Osteocyte (in vitro differentiated cells): ENCODE measurements around the gene TNFAIP2. TPM values are rescaled to one million over a fixed set of nuclear protein-coding genes. Genes with fewer than 3 reads are reported as not detected.

Experiments used
- DNase-seq: peaks from one replicate; pipeline ENCODE4 v3.0.0; 2021; ENCODE audit warnings: mixed read lengths; ENCODE audit not compliant: unreplicated experiment; ENCODE audit errors: extremely low spot score
- H3K27ac Mint-ChIP-seq: one replicate; pipeline ENCODE4 v1.8.0; 2021; ENCODE audit warnings: mild to moderate bottlenecking, mixed read lengths; ENCODE audit not compliant: unreplicated experiment
- H3K27me3 Mint-ChIP-seq: one replicate; pipeline ENCODE4 v1.8.0; 2021; ENCODE audit warnings: mixed read lengths; ENCODE audit not compliant: unreplicated experiment
- H3K36me3 Mint-ChIP-seq: one replicate; pipeline ENCODE4 v1.8.0; 2021; ENCODE audit warnings: mixed read lengths; ENCODE audit not compliant: unreplicated experiment
- H3K4me1 Mint-ChIP-seq: one replicate; pipeline ENCODE4 v1.8.0; 2021; ENCODE audit warnings: mixed read lengths; ENCODE audit not compliant: unreplicated experiment
- H3K4me3 Mint-ChIP-seq: one replicate; pipeline ENCODE4 v1.8.0; 2021; ENCODE audit warnings: mild to moderate bottlenecking, moderate library complexity, mixed read lengths; ENCODE audit not compliant: unreplicated experiment
- H3K9me3 Mint-ChIP-seq: one replicate; pipeline ENCODE4 v1.8.0; 2021; ENCODE audit warnings: mixed read lengths; ENCODE audit not compliant: unreplicated experiment
- CTCF ChIP-seq: fragments of 200-600 bp; sonication (generic); IDR thresholded peaks from 2 replicates; pipeline ENCODE4 v1.5.0; 2021; ENCODE audit warnings: antibody characterized with exemption, mild to moderate bottlenecking, moderate library complexity
- total RNA-seq: library from RNA; stranded (reverse); gene quantifications from 2 replicates; pipeline ENCODE4 v1.2.1, GENCODE V29; 2021

Gene TNFAIP2
- total RNA-seq, 1 donor from 2014 or later: 1.3 TPM

DNA sequence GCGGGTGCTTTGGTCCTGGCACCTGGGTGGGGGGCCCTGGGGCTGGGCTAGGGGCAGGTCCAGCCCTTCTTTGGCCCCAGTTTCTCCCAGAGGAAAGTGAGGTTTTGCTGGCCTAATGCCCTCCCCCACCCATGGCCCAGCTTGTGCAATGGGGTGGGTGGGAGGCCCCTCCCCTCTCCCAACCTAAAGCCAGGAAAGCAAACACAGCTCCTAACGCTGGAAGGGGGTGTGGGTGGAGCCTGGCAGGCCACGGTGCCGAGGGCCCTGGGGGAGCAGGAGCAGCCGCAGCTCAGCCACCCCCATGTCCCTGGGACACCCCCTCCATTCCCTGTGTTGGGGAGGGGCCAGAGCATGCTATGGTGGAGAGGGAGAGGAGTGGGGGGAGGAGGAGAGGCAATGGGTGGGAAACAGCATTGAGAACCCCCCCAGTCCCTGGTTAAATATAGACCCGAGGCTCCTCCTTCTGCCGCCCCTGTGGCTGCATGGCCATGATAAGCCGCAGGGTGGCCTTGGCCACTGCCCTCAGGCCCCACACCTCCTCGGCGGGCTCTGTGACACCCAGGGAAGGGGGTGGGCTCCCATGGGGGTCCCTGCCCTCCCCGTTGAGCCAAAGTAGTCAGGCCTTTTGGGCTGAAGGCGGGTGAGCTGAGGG is 24.1 kb upstream of the TNFAIP2 start:
- H3K27ac Mint-ChIP-seq: no peak overlapping the region
- no peak overlapping the region for H3K4me3 Mint-ChIP-seq
- H3K27me3 Mint-ChIP-seq: peaks cover 3% of the 10 kb centered on the region
- no peaks in the 10 kb centered on the region for H3K36me3 Mint-ChIP-seq
- H3K9me3 Mint-ChIP-seq: no peaks in the 10 kb centered on the region
- no peak for TF ChIP-seq CTCF
- H3K4me1 Mint-ChIP-seq: peaks cover 4% of the 10 kb centered on the region
- DNase-seq: no peak

GRCh38 chr14:103099733-103100280 is 23.5 kb upstream of the TNFAIP2 start:
- Mint-ChIP-seq H3K9me3 (no peaks in the 10 kb centered on the region), H3K4me1 (peaks cover 1% of the 10 kb centered on the region), H3K27ac (no peak overlapping the region), H3K4me3 (no peak overlapping the region), H3K27me3 (peaks cover 3% of the 10 kb centered on the region), H3K36me3 (no peaks in the 10 kb centered on the region)
- no peak for DNase-seq
- no peak for TF ChIP-seq CTCF

DNA sequence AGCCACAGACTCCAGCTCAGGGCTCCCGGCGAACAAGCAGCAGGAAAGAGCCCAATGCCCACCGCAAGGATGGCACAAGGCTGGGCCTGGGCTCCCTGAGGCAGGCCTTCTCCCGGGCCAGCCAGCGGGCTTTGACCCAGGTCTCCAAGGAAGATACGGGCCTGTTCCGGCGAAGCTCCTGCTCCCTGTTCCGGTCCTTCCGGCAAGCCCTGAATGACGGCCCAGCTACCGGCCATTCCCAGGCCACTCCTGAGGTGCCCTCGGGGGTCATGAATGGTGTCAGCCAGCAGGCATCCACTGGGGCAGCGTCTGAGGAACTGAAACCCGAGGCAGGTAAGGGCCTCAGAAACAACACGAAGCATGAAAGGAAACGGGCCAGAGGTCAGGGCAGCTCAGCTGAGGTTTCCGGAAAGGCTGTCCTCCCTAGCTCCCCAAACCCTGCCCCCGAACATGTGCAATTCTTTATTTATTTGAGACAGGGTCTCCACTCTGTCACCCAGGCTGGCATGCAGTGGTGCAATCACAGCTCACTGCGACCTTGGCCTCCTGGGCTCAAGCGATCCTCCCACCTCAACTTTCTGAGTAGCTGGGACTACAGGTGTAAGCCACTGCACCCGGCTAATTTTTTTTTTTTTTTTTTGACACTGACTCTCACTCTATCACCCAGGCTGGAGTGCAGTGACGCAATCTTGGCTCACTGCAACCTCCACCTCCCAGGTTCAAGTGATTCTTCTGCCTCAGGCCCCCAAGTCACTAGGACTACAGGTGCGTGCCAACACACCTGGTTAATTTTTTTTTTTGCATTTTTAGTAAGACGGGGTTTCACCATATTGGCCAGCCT is 22.8 kb upstream of the TNFAIP2 start:
- no peak overlapping the region for H3K4me3 Mint-ChIP-seq
- DNase-seq: no peak
- H3K36me3 Mint-ChIP-seq: no peaks in the 10 kb centered on the region
- H3K4me1 Mint-ChIP-seq: no peaks in the 10 kb centered on the region
- no peak overlapping the region for H3K27ac Mint-ChIP-seq
- H3K27me3 Mint-ChIP-seq: peaks cover 3% of the 10 kb centered on the region
- no peaks in the 10 kb centered on the region for H3K9me3 Mint-ChIP-seq
- no peak for TF ChIP-seq CTCF

- peaks cover 3% of the 10 kb centered on the region for H3K27me3 Mint-ChIP-seq
- DNase-seq: no peak
- H3K27ac Mint-ChIP-seq: no peak overlapping the region
- H3K36me3 Mint-ChIP-seq: no peaks in the 10 kb centered on the region
- H3K4me3 Mint-ChIP-seq: no peak overlapping the region
- peaks cover 2% of the 10 kb centered on the region for H3K4me1 Mint-ChIP-seq
- no peak for TF ChIP-seq CTCF
- H3K9me3 Mint-ChIP-seq: no peaks in the 10 kb centered on the region
Observed at GRCh38 chr14:103101257-103101962, 21.9 kb upstream of the TNFAIP2 start.
